Midbrain (tissue), 1 donor: ENCODE data around the gene GPR107.
A peak's percentile ranks its signal among the peaks of the same experiment; 100 is the strongest.

ENCODE experiments used
- DNase-seq: peaks from one replicate; lab custom pipeline; 2025; lab: John Stamatoyannopoulos, UW

GPR107 gene

DNA sequence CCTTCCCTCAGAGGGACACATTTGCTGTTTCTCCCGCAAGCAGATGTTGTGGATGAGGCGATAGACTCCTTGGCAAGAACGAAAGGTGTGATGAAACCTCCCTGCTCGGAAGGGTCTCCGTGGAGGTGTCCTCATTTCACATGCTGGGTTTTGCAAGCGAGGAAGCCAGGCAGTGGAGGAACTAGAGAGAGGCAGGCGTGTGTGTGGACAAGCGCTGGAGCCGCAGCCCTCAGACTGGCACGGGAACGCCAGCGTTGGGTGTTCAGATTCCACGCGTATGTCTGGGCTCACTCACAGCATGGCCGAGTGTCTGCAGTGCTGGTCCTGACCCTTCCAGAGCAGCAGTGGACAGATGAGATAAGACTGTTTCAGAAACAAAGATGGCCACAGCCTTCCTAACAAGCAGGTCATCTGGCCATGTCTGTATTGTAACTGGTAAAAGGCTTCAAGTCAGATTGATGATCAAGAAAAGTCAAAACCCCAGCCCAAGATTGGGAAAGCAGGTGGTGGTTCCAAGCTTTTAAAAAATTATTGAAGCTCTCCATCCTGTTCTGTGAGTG is 83.5 kb downstream of the GPR107 start:
- DNase-seq, result no peak

DNA sequence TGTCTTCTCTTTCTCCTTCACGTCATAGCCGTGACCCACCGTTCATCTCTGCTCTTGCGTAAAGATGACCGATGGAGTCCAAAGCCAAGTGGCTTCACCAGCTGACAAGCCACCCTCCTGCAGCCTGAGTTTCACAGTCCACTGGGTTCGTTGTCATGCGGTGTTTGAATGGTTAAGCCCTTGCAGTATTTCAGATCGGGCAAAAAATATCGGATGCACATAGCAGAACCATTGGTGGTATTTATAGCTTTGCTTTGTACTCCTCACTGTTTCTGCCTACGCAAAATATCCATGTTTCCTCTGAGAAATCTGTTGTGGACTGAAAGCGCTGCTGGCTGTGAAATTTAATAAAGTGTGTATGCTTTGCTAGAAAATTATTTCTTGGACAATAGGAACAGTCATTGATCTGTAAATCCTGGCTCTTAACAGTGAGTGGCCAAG is 84.0 kb downstream of the GPR107 start:
- DNase-seq, result no peak

DNA sequence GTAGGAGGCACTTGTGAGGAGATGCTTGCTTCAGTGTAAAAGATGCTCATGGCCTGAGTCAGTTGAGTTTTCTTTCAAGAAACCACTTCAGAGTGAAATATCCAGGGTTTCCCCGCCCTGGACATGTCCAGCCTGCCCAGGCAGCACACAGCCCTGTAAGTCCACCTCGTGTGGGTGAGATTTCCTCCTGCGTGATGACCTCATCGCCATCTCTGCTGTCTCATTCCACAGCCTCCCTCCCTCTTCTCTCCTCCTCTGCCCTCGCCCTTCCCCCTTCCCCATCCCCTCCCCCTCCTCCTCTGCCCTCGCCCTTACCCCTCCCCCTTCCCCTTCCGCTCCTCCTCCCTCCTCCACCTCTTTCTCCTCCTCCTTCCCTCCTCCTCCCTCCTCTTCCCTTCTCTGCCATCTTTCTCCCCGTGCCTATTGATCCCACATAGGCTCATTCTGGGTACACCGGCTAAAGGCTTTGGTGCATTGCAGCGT is 84.5 kb downstream of the GPR107 start:
- no peak for DNase-seq

DNA sequence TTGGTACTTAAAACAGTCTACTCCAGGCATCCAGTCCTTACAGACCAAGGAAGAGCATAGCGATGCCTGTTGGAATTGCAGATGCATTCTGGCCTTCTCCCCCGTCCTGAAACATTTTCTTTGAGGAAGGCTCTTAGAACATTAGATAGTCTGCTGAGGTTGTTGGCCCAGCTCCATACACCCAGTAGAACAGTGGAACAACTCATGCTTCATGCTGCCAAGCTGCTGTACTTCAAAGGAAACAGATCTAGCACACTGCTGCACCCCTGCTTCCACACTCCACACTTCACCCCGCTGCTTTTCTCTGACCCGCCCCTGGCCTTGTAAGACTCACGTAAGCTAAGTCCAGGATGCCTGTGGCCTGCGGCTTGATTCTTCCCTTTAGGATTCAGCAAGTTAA is 85.1 kb downstream of the GPR107 start:
- peak; percentile 33 for DNase-seq

DNA sequence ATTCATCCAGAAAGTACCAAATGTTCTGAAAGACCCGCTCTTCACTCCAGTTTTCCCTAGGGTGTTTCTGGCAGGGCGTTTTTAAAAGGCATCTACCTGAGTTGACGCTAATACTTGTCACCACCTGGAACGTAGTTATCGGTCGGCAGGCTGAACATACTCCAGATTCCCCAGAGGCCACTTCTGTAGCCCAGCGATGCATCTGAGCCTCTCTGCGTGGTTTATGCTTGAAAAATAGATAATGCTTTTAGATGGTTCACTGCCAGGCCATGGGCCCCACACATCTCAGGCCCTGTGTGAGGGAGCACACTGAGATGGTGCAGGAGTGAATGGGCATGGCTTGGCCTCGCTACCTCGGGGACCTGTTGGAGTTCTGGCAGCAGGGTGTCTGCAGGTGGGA is 85.5 kb downstream of the GPR107 start:
- DNase-seq, result no peak

DNA sequence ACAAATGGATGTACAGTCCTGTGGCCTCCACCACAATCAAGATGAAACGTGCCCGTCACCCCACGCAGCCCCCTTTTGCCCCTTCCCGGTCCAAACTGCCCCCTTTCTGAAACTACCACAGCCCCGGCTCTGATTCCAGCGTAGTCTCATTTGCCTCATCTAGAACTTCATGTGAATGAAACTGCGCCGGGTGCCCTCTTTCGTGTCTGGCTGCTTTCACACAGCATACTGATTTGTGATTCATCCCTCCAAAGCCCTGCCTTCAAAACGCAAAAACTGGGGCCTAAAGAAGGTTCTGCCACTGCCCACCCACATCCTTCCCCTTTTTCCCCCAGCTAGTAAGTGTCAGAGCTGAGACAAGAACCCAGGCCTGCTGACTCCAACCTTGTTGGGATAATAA is 87.0 kb downstream of the GPR107 start:
- no peak for DNase-seq

DNA sequence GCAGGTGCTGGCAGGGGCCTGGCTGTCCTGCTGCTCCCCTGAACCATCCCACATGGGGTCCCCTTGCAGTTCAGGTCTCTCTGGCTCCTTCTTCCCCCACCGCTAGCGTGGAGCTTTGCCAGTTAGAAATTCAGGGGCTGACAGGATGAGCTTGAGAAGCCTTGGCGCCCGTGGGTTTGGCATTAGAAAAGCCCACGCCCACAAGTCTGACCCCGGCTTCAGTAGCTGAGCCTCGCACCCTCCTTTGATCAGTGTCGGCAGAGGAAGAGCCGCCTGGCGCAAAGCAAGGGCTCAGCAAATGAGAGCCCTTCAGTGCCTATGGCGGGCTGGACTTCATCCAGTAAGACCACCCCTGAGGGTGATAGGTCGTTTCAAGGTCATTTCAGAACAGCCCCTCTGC is 88.3 kb downstream of the GPR107 start:
- DNase-seq, result no peak

DNA sequence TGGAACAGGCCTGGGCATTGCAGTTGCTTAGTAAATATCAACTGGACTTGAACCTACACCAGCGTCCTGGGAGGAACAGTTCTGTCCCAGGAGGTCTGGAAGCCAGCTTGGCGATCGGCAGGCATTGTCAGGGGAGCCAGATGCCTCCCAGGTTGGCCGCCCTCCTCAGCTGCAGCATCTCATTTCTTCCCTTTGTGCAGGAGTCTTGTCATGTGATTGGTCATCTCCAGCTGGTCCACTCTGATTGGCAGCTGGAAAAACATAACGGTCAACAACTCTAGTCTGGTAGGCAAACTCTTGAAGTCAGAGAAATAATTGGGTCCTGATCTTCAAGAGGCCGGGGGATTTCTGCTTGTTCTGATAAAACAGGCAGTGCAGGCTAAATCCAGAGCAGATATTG is 88.9 kb downstream of the GPR107 start:
- DNase-seq, result no peak

DNA sequence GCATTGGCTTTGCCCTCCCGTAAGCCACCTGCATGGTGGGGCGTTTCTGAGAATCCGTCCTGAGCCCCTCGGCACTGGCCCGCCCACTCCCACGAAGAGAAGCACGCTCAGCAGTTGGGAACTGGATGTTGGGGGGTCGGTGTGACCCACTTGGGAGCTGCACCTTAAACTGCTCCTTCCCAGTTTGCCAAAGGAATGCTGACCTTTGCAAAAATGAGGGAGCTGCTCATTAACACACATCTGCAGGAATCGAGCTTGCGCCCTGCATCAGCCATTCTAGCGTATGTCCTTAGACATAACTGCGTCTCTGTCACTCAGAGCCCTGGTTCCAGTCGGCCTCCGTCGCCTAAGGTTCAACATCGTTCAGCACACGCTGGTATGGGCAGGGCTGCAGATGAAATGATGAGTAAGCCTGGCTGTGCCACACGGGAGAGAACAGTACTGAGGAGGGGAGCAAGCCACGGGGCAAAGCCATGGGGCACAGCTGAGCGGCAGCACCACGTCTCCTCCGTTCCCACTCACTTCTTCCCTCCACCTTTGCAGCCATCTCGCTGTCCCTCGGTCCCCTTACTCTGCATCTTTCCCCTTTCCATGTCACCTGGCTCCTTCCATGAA is 89.7 kb downstream of the GPR107 start:
- DNase-seq, result no peak

DNA sequence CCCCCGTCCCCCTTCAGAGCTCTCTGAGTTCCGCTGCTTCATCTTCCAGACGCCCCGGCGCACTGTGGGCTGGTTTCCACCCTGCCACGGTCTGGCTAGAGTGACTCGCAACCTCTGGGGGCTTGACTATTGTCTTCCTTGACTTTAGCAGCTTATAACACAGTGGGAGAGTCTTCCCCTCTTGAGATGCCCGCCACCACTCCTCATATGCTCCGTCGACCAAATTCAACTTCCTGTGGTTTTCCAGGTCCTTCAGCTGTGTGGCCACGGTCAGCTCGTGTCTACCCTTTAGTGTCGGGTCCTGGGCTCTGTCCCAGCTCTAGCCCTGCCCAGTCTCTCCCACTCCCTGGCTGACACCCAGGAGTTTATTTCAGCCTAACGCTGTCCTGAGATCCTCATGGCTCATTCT is 90.3 kb downstream of the GPR107 start:
- DNase-seq, result no peak

DNA sequence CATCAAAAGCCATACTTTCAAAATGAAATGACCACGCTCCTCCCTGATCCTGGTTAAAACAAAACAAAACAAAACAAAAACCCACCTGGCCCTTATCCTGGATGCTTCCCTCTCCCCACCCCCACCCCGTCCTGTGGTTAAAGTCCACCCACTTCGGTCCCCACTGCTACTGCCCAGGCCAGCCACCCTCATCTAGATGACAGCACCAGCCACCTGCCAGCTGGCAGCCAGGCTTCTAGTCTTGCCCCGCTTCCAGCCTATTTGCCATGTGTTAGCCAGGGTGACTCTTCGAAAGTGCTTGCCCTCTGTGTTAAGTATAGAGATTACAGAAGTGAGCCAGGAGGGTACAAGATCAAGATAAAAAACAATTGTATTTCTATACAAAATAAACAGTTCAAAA is 91.0 kb downstream of the GPR107 start:
- no peak for DNase-seq

DNA sequence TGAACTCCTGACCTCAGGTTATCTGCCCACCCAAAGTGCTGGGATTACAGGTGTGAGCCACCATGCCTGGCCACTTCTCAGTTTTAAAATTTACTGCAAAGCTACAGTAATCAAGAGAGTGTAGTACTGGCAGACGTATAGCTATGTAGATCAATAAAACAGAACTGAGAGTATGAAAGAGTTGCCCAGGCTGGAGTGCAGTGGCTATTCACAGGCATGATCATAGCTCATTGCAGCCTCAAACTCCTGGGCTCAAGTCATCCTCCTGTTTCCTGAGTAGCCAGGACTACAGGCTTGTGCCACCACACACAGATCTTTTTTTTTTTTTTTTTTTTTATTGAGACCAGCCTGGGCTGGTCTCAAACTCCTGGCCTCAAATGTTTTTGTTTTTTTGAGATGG is 92.0 kb downstream of the GPR107 start:
- DNase-seq, result no peak

DNA sequence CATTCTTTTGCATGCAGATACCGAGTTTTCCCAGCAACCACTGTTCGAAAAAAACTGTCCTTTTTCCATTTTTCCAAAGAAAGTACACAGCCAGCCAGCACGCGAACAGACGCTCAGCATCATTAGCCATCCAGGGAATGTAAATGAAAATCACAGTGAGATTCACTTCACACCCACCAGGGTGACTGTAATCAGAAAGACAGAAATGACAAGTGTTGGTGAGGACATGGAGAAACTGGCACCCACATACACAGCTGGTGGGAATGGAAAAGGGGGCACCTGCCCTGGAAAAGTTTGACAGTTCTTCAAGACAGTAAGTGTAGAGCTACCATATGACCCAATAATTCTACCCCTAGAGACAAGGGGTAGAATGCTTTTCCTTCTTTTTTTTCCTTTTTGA is 93.5 kb downstream of the GPR107 start:
- no peak for DNase-seq

DNA sequence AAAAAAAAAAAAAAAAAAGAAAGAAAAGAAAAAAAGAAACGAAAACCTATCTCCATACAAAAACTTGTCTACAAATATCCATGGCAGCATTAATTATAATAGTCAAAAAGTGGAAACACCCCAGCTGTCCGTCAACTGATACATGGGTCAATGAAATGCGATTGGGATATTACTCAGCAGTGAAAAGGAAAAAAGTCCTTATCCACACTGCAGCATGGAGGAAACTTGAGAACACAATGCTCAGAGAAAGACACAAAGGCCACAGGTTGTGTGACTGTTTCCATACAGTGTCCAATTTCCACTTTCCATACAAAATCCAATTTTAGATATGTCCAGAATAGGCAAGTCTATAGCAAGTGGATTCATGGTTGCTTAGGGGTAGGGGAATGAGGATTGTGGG is 94.2 kb downstream of the GPR107 start:
- no peak for DNase-seq

DNA sequence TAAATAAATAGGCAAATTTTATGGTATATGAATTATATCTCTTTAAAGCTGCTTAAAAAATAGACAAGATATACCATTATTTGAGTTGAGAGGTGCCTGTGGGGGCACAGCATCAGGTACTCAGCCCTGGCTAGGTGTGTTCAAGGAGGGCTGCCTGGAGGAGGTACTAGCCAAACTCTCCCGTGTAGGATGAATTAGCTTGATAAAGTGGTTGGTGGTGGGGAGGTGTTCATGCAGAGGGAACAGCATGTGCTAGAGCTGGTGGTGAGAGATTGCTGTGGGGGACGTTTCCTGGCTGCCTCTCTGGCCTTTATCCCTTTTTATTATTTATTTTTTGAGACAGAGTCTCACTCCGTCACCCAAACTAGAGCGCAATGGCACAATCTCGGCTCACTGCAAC is 95.3 kb downstream of the GPR107 start:
- no peak for DNase-seq

DNA sequence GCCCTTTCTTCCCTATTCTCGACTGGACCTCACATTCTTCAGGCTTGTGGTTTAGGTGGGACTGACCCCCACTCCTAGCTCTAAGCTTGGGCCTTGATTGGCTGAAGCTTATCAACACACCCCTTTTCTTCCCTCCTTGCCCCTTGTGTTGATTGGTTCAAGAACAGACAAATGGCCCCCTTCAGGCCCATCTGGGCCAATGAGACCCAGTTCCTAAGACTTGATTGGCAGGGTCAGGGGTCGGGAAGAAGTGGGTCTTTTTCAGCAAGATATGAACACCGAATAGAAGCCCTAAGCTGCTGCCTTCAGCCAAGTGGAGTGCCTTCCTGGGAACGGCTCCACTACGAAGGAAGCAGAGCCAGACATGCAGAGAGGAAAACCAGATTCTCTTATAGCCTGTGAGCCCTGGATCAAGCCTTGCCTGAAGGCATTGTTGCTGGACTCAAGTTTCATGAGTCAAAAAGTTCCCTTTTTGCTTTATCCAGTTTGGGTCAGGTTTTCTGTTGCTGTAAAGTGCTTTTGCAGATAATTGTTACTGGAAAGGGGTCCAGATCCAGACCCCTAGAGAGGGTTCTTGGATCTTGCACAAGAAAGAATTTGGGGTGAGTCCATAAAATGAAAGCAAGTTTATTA is 96.1 kb downstream of the GPR107 start:
- DNase-seq, result no peak

DNA sequence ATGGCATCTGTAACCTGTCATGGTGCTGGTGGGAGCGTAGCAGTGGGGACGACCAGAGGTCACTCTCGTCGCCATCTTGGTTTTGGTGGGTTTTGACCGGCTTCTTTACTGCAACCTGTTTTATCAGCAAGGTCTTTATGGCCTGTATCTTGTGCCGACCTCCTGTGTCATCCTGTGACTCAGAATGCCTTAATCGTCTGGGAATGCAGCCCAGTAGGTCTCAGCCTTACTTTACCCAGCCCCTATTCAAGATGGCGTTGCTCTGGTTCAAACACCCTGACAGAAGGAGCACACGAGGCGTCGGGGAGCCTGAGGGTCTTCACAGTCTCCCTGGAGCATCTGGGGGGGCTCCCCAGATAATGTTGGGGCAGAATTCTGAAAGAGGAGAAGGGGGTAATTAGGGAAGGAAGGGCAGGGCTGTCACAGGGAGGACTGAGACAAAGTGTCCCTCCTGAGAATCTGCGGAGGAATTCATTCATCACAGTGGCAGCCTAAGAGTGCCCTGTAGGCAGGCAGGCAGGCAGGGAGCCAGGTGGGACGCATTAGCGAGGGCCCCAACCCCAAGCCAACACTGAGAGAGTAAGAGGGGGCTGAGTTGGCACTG is 97.2 kb downstream of the GPR107 start:
- no peak for DNase-seq

DNA sequence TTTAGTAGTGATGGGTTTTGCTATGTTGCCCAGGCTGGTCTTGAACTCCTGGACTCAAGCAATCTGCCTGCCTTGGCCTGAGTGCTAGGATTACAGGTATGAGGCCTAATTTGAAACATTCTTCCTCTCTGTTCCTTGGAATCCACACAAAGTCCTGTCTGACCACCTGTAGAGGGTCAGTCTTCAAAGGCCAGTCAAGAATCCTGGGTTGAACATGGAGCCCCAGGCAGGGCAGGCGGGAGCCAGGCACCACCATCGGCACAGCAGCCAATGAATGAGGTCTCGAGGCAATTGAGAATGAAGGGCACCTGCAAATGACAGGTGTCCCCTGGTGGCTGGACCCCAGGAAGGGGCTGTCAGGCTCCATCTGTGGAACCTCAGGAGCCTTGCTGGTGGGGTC is 101.1 kb downstream of the GPR107 start:
- DNase-seq, result no peak

DNA sequence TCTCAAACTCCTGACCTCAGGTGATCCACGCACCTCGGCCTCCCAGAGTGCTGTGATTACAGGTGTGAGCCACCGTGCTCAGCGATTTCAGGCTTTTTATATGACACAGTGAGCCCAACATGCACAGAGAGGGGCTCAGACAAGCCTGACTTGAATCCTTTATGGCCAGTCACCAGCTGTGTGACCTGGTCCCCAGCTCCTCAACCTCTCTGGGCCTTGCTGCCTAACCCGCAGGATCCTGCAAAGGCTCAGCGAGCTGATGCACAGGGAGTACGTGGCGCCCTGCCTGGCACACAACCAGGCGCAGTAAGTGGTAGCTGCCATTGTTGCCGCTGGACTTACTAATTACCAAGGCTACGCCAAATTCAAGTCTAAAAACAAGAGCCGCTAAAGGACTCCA is 101.9 kb downstream of the GPR107 start:
- DNase-seq, result no peak

DNA sequence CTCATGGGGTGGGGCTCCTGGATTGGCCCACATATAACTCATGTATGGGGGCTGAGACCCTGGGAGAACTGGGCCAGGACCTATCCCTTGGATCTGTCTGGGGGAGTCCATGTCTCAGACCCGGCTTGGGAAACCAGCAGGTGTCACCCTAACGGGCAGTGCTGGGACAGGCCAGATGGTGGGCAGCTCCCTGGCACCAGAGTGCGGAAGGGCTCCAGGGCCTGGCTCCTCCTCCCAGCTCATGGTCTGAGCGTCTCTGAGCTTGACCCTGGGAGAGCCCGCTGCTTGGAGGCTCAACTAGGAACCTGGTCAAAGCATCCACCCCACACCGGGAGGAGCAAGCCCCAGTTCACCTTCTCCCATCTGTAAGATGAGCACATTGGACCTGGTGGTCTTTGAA is 103.0 kb downstream of the GPR107 start:
- DNase-seq, result no peak

DNA sequence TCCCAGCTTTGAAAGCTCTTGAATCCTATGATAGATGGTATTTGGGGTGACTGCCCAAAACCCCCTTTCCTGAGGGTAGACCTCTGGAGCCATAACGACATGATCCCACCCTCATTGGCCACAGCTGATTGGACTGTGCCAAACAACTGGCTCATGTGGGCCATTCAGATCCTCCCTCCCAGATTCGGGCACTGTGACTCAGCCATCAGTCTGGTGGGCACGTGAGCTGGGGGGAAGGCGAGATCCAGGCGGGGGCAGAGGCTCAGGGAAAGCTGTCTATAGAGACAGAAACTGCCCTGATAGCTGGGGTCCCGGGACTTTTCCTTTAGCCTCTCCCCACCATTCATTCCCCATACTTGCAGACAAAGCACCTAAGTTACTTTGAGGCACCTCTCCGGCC is 103.4 kb downstream of the GPR107 start:
- DNase-seq, result no peak

DNA sequence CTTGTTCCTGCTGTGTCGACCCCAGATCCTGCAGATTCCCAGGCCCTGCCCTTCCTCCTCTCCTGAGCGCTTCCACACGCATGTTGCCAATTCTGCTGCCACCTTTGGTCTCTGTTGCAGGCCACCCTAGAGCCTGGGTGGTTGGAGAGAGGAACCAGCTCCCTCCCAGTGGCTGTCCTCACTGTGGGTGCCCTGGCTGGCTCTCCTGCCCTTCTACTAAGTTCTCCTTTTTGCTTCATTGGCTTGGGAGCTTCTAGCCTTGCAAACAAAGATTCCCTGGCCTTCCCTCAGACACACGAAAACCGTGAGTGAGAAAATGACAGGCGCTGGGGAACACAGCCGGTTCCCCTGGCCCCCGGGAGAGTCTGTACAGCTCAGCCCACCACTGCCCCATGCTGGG is 104.3 kb downstream of the GPR107 start:
- no peak for DNase-seq

DNA sequence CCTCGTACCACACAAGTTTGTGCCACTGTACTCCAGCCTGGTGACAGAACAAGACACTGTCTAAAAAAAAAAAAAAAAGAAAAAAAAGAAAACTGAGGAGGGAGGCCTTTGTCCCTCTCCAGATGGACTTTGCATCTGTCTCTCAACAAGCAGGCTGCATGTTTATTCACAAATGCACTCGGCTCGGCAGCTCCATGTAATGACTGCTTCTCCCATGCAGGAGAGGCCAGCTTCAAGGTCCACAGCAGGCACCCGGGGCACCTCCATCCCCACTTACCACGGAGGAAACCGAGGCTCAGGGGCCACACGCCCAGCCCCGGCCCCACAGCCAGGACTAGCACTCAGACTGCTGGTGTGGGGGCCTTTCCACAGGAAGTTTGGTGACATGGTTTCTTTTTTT is 105.4 kb downstream of the GPR107 start:
- DNase-seq, result no peak
